ENCODE results near the gene OXER1. TPM values are rescaled to one million over a fixed set of nuclear protein-coding genes. Genes with fewer than 3 reads are reported as not detected.
"Not testable (repeated sequence)": the region's sequence is repeated elsewhere in the genome, so short reads cannot be mapped to it uniquely, and the experiment has no call there.

The OXER1 gene
- total RNA-seq, 1 experiment from 2014 or later: not detected

- no peak for DNase-seq (ENCODE audit: low spot score)
Observed at GRCh38 chr2:42752816-42753813, 10.8 kb downstream of the OXER1 start.

- no peak for DNase-seq (ENCODE audit: low spot score)
Observed at GRCh38 chr2:42752314-42752713, 11.6 kb downstream of the OXER1 start.

GRCh38 chr2:42748840-42749239, 15.1 kb downstream of the OXER1 start:
- no peak for DNase-seq (ENCODE audit: low spot score)

- DNase-seq (ENCODE audit: low spot score): no peak
Observed at GRCh38 chr2:42747422-42747821, 16.5 kb downstream of the OXER1 start.

- no peak for DNase-seq (ENCODE audit: low spot score)
Observed at GRCh38 chr2:42744545-42745082, 19.3 kb downstream of the OXER1 start.

GRCh38 chr2:42743659-42743990, 20.3 kb downstream of the OXER1 start:
- DNase-seq (ENCODE audit: low spot score): no peak

GRCh38 chr2:42742740-42743658, 20.9 kb downstream of the OXER1 start:
- no peak for DNase-seq (ENCODE audit: low spot score)

GRCh38 chr2:42741140-42741539, 22.8 kb downstream of the OXER1 start:
- no peak for DNase-seq (ENCODE audit: low spot score)

GRCh38 chr2:42736598-42737322, 27.2 kb downstream of the OXER1 start:
- no peak for DNase-seq (ENCODE audit: low spot score)

GRCh38 chr2:42733852-42734251, 30.1 kb downstream of the OXER1 start:
- no peak for DNase-seq (ENCODE audit: low spot score)

- DNase-seq (ENCODE audit: low spot score): not testable (repeated sequence)
Observed at GRCh38 chr2:42731316-42731715, 32.6 kb downstream of the OXER1 start.

- no peak for DNase-seq (ENCODE audit: low spot score)
Observed at GRCh38 chr2:42726680-42727079, 37.3 kb downstream of the OXER1 start.

GRCh38 chr2:42725657-42726056, 38.3 kb downstream of the OXER1 start:
- DNase-seq (ENCODE audit: low spot score): no peak

- no peak for DNase-seq (ENCODE audit: low spot score)
Observed at GRCh38 chr2:42724886-42725285, 39.0 kb downstream of the OXER1 start.

- no peak for DNase-seq (ENCODE audit: low spot score)
Observed at GRCh38 chr2:42723465-42723864, 40.5 kb downstream of the OXER1 start.

GRCh38 chr2:42722320-42723190, 41.4 kb downstream of the OXER1 start:
- DNase-seq (ENCODE audit: low spot score): peak; percentile 62

GRCh38 chr2:42721898-42722297, 42.0 kb downstream of the OXER1 start:
- DNase-seq (ENCODE audit: low spot score): no peak

- no peak for DNase-seq (ENCODE audit: low spot score)
Observed at GRCh38 chr2:42714686-42715085, 49.2 kb downstream of the OXER1 start.

GRCh38 chr2:42713920-42714319, 50.0 kb downstream of the OXER1 start:
- no peak for DNase-seq (ENCODE audit: low spot score)

GRCh38 chr2:42712934-42713333, 51.0 kb downstream of the OXER1 start:
- DNase-seq (ENCODE audit: low spot score): no peak
